NCI-H82 treated with DMSO at 0.1 percent for 48 hours (cell line): ENCODE measurements around the gene NTRK2.

Experiments
- DNase-seq: peaks from one replicate; lab custom pipeline; 2025; ENCODE audit not compliant: unreplicated experiment; lab: John Stamatoyannopoulos, UW

NTRK2 gene

DNA sequence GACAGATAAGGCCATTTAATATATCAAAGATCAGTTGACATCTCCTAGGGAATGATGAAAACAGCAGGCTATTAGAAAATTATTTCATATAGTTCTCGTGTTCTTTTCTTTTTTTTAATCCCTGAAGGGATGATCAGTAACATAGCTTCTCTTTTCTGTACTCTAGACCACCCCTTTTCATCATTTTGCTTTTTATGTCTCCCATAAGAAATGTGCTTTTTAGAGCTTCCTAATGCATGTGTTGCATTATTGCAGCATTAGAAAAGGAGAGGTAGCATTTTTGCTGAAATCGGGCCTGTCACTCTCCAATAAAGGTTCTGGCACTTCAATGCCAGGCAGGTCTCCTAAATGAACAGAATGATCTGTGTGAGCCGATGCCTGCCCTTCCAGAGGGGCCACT, 143.3 kb downstream of the NTRK2 start:
- no peak for DNase-seq

DNA sequence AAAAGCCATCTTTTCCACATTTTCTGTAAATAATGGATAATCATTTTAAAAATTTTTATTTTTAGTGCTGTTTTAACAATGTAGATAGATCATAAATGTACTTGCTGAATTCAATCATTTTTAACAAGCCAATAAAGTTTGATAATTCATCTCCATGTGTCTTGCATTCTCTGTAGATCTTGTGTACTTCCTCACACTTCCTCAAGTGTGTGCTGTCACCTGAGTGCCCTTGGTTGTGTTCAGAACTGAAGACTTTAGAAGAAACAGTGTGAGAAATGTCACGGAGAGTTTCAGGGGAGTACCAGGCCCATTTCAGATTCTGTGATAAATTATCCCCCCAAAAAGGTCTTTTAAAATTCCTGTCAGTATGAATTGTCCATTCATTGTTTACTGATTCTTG, 146.0 kb downstream of the NTRK2 start:
- no peak for DNase-seq

- DNase-seq, result no peak
These were observed 147.5 kb downstream of the NTRK2 start for GRCh38 chr9:84817038-84817437.

GRCh38 chr9:84818791-84819190, 149.3 kb downstream of the NTRK2 start:
- no peak for DNase-seq

- no peak for DNase-seq
These were observed 150.0 kb downstream of the NTRK2 start for GRCh38 chr9:84819491-84819991.

GRCh38 chr9:84821431-84821830, 151.9 kb downstream of the NTRK2 start:
- DNase-seq, result no peak

DNA sequence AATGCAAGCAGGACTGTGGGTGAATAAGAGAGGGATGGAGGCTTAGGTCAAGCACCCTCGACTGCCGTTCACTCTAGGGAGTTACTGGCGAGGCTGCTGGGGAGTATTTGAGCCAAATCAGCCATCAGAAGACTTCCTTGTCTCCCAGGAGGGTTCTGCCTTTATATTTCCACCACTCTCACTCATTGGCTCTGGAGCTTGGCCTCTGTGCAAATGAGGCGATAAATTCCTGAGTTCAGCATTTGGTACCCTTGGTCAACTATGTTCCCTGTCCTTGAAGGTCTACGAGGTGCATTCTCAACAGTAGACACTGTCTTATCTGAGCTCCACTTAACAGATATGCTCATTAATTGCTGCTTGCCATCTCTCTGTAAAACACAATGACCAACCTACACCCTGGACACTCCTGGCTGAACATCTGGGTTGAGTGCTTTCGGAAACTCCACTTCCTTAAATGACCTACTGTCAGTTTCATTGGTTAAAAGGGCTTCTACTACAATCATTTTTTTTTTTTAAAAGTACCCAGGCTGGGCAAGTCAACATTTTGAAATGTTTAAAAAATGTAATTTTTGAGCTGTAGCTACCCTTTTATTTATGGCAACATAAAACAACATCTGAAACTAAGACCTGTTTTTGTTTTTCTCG, 153.2 kb downstream of the NTRK2 start:
- DNase-seq, result no peak

DNA sequence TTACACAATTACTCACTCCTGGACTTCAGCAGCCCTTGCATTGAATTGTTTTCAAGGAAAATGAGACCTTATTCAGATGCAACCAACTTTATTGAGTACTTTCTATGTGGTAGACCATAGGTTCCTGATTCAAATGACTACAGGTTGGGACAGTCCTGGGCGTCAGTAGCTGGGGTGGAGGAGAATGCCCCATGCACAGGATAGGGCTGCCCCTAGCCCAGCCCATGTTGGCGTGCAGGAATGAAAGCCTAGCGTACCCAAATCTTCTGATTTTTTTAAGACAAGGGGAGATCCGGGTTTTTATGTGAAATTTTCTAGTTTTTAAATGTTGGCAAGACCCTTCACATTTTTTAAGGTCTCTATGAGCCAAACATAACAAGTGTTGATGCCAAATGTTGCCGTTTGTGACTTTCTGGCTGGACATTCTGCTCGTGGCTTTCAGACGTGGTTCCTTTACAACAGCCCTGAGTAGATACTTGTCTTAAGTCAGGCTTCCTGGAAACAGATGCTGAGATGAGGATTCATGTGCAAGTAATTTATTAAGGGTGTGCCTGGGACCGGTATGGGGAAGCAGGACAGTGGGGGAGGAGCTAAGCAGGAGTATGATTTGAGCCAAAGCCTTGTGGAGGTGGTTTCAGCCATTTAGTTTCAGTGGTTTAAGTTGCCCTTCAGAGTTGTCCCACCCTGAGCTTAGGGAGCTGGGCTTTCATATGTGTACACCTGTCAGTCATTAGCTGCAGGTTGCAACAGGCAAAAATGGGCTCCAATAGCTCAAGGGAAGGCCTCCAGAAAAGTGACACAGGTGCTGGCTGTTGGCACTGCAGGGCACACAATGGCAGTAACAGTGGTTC, 154.1 kb downstream of the NTRK2 start:
- DNase-seq, result no peak

DNA sequence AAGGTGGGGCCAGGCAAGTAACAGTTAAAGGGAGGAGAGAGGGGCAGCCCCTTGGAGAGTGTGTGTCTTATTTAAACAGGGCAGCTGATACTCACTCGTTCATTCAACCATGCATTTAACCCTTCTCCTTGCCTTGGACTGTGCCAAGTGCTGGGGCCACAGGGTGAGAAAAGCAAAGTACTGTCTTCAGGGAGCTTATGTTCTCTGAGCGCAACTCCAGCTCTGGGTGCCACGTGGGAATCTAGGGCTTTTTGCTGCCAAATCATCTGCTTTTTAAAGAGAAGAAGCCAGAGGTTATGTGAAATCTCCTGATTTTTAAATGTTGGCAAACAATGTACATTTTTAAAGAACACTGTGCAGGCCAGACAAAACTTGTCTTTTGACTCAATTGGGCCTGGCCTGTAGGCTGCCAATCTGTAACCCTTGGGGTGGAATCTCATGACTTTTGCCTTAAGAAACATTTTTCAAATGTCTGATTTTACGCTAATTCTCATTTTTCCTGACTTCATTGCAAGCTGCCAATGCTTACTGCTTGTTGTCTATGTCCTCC, 157.8 kb downstream of the NTRK2 start:
- DNase-seq, result no peak

DNA sequence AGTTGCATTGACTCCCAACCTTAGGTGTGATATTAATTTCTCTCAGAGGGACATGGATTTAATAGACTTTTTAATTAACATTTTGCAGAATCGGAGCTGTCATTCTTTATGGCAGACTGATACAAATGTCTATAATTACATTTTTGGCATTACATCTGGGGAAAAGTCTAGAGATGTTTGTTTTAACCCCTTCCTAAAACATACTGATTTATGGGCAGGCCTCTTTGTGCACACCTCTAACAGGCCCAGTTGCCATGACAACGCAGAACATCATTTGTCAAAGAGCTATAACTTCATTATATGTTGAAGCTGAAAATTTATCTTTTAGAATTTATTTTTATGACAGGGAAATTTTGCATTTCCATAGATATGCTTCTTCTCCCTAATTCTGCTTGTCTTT, 158.5 kb downstream of the NTRK2 start:
- no peak for DNase-seq

- no peak for DNase-seq
These were observed 159.9 kb downstream of the NTRK2 start for GRCh38 chr9:84829471-84829870.

GRCh38 chr9:84829997-84830696, 160.6 kb downstream of the NTRK2 start:
- no peak for DNase-seq

- DNase-seq, result no peak
These were observed 161.8 kb downstream of the NTRK2 start for GRCh38 chr9:84831377-84831776.

DNA sequence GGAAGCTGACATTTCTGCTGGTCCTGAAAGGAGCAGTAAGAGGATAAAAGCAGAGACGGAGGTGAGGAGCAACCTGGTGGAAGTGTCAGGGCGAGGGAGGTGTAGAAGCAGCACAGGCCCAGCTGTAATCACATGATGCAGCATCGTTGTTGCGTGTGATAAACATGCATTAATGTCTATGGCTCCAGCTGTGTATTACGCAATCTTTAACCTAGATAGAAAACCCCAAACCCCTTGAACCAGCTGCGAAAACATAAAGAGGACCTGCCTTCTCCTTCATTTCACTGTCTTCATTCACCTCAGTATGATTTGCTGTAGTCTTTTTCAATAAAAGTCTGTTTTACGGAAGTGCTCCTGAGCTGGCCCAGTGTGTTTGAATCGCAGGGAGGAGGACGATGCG, 162.9 kb downstream of the NTRK2 start:
- DNase-seq, result no peak

DNA sequence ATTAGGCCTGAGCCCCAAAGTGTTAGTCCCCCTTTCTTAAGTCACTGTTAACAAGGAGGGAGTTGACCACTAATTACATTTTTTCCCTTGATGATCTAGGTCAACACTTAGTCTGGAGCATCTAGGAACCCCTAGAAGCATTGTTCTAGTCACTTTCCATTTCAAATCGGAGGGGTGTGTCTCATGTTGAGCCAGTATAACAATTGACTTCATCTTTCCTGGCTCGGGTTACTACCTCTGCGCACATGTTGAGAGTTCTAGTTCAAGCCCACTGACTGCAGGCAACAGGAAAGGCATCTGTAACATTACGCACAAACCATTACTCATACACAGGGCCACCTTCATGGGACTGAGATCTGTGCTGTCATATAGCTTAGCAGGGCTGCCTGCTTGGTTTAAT, 164.9 kb downstream of the NTRK2 start:
- no peak for DNase-seq

GRCh38 chr9:84835745-84836144, 166.2 kb downstream of the NTRK2 start:
- no peak for DNase-seq

DNA sequence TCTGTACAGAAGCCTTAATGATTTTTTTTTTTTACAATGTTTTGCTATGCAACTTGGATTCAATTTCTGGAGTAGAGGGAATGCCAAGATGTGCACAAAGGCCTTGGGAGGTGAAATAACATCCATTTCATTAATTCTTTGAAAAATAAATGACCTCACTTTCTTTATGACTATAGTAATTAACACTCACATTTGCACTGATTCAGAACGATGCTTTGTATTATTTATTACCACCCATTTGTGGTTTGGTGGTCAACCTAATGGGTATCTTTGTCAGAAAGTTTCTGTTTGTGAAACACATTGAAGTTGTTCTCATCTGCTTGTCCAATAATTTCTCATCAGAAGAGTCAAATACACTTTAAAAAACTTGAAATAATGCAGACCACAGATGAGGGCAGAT, 169.3 kb downstream of the NTRK2 start:
- DNase-seq, result no peak

GRCh38 chr9:84839541-84839940, 170.0 kb downstream of the NTRK2 start:
- DNase-seq, result no peak

DNA sequence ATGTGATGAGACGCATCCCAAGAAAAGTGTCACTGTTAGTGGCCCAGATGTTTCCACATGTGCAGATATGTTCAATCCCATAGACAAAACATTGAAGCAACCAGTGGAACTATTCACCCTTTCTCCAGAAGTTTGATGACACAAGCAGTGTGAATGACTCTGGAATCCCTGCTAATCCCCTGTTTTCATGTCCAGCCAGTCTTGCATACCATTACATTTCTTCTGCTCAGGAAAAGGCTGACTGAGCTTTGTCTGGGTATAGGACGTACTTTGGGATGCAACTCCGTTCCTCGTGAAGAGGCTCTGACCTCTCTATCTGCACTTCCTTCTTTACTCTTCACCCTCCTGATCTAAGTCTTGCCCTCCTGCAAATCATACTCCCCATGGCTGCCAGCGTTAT, 172.4 kb downstream of the NTRK2 start:
- DNase-seq, result no peak

DNA sequence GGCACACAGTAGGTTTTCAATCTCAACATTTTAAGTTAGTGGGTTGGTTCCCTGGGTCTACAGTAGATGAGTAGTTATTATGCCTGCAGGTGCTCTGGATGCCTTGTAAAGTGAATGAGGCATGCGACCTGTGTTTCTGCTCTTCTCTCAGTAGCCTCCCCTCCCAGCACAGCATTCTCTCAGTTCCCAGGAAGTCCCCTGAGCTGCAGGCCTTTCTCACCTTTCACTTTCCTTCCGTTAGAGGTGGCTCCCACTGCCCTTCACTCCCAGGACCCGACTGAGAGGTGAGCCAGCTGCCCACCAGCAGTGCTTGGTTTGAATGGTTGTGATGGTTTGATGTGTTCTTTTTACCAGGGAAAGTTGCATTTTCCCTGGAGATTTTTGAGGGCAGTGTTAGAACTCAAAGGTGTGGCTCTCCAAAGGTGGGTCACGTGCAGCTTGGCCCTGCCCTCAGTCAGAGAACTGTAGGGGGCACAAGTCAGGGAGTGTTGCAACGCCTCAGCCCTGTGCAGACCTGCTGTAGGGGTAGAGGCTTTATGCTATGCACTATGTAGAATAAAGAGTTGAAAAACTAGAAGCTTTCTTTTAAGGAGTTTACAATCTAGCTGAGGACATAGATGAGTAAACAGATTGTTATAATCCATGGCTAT, 173.8 kb downstream of the NTRK2 start:
- DNase-seq, result no peak
